HG03135 (cell line): ENCODE results near the gene NDUFA7.
A peak's percentile ranks its signal among the peaks of the same experiment; 100 is the strongest.
"Not testable (repeated sequence)": the region's sequence is repeated elsewhere in the genome, so short reads cannot be mapped to it uniquely, and the experiment has no call there.

ENCODE experiments used
- ATAC-seq: cut with Tn5 transposase; IDR thresholded peaks from one replicate; pipeline ENCODE4 v1.9.1; 2021; ENCODE audit warnings: mild to moderate bottlenecking, moderate library complexity; ENCODE audit not compliant: unreplicated experiment

Gene NDUFA7

DNA sequence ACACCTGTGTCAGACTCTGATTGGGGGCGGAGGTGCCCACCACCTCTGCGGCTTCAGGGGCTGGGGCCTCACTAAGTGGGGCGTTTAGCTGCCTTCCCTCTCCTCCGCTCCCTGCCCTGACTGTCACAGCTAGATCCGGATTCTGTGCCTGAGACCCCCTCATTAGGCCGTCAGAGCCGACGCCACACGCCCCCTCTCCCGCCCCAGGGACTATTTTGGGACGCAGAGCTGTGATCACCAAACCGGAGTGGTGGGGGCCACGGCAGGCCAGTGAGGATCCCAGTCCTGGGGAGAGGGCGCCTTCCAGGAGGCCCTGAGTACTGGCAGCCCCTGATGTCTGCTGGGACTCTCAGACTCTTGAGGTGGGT lies 21.1 kb upstream of the NDUFA7 start:
- ATAC-seq, result no peak

DNA sequence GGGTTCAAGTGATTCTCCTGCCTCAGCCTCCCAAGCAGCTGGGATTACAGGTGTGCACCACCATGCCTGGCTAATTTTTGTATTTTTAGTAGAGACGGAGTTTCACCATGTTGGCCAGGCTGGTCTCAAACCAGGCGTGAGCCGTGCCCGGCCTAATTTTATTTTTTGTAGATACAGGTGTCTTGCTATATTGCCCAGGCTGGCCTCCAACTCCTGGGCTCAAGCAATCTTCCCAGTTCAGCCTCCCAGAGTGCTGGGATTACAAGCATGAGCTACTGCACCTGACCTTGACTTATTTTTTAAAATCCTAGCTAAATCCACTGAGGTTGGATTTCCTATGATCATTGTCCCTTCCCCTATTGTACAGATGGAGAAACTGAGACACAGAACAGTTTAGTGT lies 20.3 kb upstream of the NDUFA7 start:
- ATAC-seq, result not testable (repeated sequence)

DNA sequence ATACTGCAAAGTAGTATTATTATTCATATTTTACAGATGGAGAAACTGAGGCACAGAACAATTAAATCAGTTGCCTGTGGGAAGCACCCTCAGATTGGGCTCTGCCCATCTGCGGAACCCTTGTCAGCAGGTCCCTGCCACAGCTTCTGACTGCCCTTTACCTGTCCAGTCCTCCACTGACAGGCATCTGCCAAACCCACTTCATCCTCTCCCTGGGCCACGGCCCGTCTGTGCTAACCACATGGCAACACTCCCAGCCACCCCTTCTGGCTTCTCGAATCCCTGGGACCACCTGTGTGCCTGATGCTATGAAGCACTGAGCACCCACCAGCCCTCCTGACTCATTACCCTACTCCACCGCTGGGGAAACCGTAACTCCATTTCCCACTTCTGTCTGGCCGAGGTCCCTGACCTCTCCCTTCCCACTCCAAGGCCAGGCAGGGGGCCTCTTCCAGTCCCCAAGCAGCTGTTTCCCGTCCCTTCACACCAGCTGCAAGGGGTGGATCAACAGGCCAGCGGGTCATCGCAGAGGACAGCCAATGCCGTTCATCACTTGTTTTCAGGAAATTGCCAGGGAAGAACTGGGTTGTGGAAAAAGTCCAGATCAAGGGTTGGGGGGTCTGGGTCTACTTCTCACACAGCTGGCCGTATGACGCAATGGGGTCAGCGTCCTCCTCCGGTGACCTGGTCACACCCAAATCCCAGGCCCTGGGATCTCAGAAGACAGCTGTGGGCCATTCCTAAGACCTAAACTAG lies 19.3 kb upstream of the NDUFA7 start:
- ATAC-seq, result no peak

DNA sequence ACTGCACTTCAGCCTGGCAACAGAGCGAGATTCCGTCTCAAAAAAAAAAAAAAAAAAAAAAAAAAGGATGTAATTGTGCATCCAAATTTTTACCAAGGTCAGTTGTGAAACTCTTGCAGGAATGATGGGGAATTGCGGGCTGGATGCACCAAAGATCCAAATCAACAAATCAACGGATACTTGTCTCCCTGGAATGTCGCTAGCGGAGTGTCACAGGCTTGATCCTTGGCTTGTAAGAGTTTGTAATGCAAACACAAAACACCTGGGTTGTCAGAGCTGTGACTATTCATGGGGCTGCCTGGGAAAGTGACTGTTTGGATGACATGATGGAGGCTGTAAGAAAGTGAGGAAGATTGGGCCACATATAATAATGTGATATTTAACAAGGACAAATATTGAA lies 17.7 kb upstream of the NDUFA7 start:
- no peak for ATAC-seq

DNA sequence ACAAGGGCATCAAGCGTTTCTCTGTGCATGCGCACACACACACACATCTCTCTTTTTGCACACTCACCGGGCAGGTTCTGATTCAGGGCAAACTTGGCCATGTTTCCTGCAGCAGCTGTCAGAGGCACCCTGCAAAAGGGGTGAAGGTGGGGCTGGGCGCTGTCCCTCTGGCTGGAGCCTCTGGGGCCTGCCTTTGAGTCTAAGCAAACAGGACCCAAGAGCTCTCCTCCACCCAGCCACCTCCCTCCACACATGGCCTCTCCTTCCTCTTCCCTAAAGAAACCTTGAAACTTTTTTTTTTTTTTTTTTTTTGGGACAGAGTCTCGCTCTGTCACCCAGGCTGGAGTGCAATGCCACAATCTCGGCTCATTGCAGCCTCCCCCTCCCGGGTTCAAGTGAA lies 16.6 kb upstream of the NDUFA7 start:
- ATAC-seq, result no peak

DNA sequence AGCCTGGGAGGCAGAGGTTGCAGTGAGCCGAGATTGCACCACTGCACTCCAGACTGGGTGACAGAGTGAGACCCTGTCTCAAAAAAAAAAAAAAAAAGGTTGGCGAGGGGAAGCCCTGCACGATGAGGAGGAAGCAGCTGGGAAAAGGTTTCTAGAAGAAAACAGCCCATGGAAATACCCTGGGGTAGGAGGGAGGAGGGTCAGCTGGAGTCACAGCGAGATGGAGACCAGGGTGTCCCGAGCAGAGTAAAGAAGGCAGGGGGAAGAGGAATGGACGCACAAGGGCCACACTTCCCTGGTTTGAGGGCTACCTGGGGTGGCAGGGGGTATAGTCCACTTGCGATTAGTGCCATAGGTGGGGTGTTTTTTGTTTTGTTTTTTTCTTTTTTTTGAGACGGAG lies 15.5 kb upstream of the NDUFA7 start:
- ATAC-seq, result no peak

DNA sequence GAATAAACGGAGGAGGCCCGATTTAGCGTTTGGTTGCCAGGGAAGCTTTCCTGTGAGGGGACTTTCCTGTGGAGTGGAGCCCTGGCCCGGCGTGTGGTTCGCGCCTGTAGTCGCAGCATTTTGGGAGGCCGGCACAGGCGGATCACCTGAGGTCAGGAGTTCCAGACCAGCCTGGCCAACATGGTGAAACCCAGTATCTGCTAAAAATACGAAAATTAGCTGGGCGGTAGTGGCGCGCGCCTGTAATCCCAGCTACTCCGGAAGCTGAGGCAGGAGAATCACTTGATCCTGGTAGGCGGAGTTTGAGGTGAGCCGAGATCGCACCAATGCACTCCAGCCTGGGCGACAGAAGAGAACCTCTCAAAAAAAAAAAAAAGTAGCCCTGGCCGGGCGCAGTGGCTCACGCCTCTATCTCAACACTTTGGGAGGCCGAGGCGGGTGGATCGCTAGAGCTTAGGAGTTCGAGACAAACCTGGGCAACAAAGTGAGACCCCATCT lies 14.9 kb upstream of the NDUFA7 start:
- ATAC-seq, result no peak

DNA sequence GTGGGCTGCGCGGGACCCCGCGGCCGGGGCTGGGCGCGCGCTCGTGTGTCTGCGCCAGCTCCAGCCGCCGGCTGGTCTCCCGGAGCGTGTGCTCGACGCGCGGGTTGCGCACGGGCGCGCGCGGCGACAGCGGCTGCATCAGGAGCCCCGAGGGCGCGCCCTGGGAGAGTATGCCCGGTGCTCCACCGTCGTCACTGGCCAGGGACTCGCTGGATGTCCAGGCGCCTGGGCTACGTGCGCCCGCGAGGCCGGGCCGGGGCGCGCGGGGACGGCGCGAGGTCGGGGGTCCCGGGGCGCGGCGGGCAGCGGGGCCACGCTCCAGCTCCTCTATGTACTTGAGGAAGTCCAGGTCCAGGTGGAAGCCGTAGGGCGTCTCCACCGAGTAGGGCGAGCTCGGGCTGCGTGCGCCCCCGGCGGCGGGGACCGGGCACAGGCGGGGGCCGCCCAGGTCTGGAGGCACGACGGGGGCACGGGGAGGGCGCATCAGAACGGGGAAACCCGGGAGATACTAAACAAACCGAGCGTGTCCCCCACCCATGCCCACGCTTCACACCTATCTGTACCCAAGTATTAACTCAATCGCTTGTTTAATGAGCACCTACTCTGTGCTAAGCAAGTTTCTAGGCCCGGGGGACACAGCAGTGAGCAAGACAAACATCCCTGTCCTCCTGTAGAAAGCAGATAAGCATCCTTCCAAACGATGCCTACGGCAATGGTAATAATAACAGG lies 14.3 kb upstream of the NDUFA7 start:
- peak; percentile 39 for ATAC-seq

DNA sequence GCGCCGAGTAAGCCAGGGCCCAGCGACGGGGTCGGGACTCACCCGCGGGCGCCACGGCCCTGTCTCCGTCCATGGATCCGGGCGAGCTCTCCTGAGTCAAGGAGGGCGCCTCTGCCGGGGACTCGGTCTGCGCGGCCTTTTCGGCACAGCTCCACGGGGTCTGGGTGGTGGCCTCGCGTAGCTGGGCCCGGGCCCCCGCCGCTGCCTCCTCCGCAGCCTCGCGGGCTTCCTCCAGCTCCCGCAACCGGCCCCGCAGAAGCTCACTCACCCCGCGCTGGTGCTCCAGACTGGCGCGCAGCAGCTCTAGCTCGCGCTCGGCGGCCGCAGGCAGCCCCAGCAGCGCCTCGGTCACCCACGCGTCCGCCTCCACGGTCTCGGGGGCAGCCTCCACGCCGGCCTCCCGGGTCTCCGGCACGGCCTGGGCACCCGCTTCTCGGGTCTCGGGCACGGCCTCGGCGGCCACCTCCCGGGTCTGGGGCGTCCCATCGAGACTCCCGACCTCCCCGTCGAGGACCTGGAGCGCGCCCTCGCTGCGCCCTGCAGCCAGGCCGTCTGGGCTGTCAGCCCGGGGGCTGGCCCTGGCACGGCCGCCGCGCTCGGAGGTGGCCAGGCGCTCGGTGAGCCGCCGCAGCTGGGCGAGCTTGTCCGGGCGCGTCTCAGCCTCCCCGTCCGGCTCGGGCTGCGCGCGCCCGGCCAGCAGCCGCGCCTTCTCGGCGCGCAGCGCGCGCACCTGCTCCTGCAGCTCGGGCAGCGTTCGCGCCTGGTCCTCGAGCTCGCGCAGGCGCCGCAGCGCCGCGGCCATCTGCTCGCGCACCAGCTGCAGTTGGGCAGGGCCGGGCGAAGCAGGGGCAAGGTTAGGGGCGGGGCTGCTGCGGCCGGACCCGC lies 13.5 kb upstream of the NDUFA7 start:
- peak; percentile 48 for ATAC-seq

DNA sequence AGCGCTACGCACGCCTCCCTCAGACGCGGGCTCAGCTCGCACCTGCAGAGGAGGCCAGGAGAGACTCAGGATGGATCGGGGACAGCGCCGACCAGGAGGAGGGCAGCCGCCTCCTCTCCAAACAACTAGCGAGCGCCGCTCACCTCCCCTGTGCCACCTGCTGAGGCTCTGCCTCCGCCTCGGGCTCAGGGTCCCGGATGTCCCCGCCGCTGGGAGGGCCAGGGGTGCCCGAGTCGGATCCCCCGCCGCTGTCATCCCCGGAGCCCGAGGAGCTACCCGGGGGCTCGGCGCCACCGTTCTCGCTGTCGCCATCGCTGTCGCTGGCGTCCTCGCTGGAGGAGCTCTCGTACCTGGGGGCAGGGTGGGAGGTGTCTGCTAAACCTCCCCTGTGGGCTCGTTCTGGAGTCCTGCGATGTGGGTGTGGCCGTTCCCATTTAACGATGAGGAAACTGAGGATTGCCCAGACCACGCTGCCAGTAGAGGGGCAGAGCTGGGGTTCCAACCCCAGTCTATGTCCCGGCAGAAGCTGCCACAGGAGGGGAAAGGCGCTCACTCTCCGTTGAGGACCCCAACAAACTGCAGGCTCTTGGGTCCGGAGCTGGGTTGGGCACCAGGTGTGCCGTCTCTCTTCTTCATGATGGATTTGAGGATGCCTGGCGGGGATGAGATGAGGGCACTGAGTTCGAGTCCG lies 12.7 kb upstream of the NDUFA7 start:
- ATAC-seq, result no peak

DNA sequence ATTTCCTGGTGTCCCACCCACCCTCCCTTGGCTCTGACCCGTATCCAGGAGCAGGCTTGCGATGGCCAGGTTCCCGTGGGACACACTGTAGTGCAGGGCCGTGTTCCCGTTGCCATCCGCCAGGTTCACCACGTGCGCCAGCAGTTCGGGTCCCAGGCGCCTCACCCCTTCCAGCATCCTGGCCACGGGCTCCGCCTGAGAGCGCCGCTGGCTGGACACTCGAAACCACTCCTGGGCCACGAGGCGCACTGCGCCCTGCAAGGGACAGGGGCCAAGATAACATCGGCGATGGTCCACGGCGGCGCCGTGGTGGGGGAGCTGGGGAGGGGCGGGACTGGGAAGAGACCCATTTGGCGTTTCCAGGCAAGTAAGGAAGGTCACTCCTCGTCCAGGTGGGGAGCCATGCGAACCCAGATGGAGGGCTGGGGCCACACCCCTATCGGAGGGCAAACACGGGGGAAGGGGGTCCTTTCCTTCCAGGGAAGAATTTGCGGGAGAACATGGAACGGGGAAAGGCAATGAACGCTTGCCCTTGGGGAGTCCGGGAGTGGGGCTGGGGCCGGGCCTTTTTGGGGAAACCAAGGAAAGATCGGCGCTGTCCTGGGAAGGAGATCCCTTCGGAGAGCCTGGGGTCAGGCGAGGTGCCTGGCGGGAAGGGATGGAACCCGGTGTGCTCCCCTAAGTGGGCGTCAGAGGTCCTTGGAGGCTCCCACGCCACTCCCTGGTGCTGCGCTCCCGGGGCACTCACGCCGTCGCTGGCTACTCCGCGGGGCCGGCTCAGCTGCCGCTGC lies 12.0 kb upstream of the NDUFA7 start:
- no peak for ATAC-seq

DNA sequence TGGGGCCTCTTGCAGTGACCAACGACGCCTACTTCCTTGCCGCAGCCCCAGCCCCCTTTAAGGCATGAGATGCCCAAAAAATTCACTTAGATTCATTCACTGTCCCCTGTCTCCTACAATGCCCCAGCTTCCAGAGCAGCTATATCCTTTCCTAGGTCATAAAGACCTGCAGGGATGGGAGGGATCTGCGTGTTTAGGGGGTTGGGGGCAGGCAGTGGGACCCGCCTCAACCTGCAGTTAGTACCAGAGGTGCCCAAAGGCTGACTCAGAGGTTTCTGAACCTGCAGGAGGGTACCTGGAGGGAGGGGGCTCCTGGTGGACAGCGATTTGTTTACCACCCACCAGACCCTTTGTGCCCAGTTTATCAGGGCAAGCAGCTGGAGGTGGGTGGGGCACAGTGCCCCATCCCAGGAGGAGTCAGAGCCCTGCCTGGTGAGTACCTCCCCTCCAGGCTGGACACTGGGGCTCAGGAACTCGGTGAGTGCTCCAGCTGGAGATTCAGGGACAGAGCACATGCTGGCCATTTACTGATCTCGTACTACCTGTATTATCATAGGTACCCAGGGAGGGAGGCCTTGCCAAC lies 10.2 kb upstream of the NDUFA7 start:
- ATAC-seq, result no peak

DNA sequence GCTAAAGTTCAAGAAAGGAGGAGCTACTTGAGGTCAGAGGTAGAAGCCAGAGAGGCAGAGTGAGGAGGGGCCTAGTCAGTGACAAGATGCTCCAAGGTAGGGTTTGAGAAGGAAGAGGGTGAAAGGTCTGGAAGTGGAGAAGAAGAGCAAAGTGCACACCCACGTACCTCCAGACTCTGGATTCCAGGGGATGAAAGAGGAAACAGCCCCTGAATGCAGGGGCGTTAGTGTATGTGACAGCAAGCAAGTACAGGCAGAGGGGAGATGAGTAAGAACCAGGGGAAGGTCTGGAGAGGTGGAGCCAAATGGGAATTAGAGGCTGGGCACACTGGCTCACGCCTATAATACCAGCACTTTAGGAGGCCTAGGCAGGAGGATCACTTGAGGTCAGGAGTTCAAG lies 8.8 kb upstream of the NDUFA7 start:
- no peak for ATAC-seq

DNA sequence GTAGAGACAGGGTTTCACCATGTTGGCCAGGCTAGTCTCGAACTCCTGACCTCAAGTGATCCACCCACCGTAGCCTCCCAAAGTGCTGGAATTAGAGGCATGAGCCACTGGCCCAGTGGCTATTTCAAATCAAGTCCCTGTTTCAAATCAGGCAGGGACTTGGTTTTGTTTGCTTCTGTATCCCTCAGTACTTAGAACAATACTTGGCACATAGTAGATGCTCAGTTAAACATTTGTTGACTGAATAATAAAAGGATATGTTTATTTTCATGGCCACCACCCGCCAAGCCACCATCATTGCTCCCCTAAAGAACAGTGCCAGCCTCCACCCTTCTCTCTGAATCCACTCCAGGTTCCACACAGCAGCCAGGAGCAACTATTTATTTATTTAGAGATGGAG lies 4.3 kb upstream of the NDUFA7 start:
- no peak for ATAC-seq

DNA sequence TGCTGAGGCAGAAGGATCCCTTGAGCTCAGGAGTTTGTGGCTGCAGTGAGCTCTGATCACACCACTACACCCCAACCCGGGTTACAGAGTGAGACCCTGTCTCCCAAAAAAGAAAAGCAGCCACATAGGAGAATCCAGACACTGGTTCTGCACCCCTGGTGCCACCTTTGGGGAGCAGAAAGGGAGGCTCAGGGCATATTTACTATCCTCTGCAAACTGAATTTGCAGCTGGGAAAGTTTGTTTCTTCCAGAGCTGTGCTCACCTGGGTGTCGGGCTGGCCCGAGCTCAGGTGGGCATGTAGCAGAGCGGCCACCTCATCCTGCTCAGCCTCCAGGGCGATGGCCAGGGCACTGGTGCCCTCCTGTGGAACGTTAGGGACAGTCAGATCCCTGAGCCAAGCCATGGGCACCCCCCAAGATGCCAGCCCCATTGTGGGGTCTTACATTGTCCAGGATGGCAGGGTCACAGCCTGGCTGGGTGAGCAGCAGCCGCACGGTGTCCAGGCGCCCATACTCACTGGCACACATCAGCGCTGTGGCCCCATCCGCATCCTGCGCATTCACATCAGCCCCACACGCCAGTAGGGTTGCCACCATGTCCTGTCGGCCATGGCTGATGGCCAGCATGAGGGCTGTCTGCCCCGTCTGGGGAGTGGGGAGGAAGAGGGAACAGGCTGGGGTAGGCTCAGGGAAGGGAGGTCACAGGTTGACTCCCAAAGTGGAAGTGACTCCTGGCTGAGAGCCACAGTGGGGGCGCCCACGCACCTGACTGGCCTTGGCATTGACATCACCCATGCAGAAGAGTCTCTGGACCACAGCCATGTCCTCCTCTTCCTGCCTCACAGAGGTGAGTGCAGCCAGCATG lies 3.2 kb upstream of the NDUFA7 start:
- ATAC-seq, result no peak

DNA sequence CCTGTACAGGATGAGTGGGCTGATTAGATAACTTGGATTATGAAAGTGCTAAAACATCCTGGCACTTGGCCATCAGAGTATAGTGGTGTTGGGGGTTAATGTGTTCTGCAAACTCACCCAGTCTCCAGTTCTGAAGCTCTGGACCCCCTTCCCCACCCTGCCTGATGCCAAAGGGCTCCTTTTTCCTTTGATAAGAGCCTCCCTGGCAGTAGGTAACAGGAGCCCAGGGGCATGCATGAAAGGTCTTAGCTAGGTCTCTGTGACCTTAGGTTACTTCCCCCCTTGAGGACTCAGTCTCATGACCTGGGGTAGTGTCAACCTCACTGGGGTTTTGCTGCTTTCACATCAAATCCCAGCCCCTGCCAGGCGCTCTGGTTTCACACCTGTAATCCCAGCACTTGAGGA lies 2.6 kb upstream of the NDUFA7 start:
- ATAC-seq, result no peak

DNA sequence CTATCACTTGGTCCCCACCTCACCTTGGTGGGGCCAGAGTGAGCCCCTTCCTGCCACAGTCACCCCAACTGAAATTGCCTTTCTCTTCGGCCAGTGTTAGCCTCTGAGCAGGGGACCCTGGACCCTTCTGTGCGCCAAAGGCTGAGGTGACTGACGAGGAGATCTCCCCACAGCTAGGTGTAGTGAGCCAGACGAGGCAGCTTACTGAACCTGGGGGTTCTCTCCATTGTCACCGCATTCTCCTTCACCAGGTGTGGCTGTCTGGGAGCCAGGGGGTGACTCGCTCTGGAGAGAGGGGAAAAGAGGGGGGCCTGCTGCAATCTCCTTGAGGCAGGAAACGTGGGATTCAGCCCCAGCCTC lies 1.4 kb upstream of the NDUFA7 start:
- no peak for ATAC-seq

DNA sequence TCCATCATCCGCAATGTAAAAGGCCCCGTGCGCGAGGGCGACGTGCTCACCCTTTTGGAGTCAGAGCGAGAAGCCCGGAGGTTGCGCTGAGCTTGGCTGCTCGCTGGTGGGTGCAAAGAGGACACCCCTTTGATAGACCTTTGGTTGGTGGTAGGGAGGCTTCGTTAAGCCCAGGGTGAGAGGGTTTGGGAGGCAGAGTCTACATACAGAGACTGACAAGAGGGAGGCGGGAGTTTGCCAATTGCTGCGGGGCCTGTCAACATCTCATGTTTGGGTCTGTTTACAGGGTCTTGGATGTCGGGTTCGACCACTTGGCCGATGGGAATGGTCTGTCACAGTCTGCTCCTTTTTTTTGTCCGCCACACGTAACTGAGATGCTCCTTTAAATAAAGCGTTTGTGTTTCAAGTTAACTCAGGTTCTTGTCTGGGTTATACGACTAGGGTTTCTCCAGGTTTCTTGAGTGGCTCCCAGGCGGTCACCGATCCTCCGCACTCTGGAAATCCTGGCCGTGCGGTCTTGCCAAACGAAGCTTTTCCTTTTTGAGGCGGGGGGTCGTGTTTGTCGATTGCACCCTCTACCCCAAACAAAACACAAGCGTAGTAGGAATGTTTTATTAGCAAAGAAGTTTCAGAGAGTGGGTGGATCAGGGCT lies 937 bp upstream of the NDUFA7 start:
- ATAC-seq, result no peak
